OCI-M2 (cell line): ENCODE results near the gene STK17A.

Experiments used
- DNase-seq: peaks from one replicate; lab custom pipeline; 2025; ENCODE audit not compliant: unreplicated experiment; lab: John Stamatoyannopoulos, UW

Gene STK17A

DNA sequence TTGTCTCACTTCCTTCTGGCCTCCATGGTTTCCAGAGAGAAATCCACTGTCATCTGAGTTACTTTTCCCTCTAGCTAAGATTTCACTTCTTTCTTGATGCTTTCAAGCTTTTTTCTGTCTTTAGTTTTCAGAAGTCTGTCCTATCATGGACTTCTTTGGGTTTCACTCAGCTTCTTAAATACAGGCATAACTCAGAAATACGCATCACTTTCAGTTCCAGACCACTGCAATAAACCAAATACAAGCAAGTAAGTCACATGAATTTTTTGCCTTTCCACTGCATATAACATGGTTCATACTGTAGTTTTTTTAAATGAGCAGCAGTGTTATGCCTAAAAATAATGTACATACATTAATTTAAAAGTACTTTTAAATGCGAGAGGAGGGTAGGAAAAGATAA, 48.7 kb downstream of the STK17A start:
- no peak for DNase-seq

DNA sequence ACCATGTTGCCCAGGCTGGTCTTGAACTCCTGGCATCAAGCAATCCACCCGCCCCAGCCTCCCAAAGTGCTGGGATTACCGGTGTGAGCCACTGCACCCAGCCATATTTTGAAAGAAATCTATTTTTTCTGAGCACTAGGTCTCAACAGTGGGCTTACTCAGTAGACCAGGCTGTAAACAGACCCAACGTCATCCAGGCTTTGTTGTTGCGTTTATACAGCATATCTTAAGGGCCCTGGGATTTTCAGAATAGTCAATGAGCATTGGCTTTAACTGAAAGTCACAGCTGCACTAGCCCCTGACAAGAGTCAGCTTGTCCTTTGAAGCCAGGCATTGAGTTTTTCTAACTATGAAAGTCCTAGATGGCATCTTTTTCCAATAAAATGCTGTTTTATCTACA, 49.8 kb downstream of the STK17A start:
- no peak for DNase-seq

GRCh38 chr7:43634384-43634783, 51.5 kb downstream of the STK17A start:
- DNase-seq, result no peak

DNA sequence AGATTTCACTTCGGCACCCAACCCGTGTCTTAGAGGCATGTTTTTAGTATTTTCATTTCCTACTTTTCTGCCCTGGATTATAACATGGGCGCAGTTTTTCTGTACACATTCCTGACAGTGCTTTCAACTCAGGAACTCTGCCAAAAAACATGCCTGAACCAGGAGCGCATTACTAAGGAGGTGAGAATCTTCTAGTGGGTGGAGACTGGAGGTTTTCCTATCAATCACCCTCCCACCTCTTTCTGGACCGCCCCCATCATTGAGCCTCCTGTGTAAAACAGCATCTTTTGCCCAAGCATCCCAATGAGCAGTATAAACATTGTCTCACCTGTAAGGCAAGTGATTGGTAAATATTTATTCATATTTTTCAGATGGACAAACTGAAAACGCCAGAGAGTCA, 53.2 kb downstream of the STK17A start:
- no peak for DNase-seq

- no peak for DNase-seq
Observed at GRCh38 chr7:43637114-43637806, 54.4 kb downstream of the STK17A start.

DNA sequence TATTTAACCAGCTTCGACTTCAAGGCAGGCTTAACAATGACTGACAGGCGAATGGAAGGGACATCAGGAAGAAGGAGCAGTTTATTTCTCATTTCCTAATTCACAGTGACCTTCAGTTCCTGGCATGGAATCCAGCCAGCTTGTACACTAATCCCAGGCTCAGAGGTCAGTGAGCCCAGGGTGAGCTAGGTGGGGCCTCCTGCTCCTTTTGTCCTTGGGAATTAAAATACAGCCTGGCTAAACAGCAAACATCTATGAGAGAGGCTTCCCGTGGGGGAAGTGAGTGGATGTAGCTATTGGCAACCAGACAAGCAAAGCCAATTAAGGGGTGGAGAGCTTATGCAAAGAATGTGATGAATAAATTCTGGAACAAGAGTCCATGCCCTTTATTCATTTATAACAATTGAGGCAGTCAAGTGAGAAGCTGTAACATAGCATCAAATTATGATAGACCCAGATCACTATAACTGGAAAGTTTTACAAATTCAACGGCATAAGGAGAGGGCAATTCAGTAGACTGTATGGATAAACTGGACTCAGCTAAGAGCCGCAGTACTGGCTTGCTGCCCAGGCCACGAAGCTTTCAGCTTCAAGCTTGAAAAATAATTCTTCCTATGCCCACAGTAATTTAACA, 57.1 kb downstream of the STK17A start:
- no peak for DNase-seq

GRCh38 chr7:43640679-43641078, 57.8 kb downstream of the STK17A start:
- no peak for DNase-seq

DNA sequence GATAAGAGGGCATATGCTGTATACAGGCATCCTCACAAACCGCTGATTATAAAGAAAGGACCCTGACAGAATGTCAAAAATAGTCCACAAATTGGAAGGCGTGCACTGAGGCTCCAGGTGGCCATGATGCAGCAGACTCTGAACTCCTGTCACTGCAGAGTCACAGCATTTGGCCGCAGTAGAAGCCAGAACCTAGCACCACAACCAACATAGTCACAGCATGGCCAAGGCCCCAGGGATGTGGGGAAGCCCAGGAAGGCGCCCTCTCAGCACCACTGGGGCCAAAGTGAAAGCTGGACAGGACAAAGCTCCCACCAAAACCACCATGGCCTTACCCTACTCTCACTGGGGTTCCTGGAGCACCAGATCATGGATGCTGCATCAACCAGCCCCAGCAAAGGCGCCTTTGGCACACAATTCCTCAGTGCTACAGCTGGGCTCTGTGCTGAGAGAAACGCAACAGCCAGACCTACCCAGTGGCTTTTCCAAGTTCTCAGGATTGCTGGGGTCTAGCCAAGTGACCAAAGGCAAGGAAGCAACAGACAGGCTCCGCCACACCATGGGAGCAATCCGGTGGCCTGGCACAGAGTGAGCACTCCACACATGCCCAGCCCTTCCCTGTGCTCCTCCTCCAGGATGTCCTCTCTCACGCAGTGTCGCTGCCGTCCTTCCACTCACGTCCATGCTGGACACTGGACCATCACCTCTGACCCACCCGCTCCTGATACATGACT, 60.2 kb downstream of the STK17A start:
- DNase-seq, result no peak

DNA sequence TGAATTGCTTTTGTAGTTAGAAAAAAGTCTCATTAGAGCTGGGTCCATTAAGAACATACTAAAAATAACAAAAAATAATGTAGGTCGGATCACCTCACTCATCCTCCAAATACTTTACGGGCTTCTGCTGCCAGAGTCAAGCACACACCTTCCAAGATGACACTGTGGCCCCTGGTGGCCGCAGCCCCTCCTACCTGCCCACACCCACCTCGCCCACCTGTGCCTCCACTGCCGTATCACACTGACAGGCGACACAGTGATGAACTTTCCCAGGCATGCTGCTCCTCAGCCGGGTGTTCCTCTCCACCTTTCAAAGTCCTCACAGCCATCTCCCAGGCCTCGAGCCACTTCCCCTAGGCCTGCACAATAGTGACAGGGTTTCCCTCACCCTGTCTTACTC, 60.9 kb downstream of the STK17A start:
- DNase-seq, result no peak

DNA sequence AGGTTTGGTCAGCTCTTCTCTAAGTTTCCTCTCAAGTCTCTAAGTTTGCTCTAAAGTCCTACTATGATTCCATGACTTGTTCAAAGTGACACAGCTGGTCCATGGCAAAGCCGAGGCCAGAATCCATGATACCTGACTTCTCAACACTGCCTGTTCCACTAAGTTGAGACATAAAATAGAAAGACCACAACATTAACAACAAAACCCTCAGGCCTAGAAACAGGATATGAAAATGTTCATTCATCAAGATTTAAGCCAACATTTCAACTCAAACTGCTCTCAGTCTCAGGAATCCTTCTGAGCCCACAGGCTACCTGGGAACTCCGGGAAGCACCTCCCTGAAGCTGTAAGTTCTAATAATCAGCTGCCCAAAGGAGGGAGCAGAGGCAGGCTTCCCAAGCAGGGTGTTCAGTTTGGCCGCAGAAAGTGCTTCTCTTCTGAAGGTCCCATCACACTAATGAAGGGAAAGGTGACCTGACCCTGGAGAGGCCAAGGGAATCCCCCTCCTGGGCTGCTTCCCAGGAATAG, 62.9 kb downstream of the STK17A start:
- DNase-seq, result no peak

GRCh38 chr7:43646603-43647338, 63.9 kb downstream of the STK17A start:
- DNase-seq, result no peak

GRCh38 chr7:43647339-43647672, 64.4 kb downstream of the STK17A start:
- DNase-seq, result no peak

- no peak for DNase-seq
Observed at GRCh38 chr7:43647673-43648472, 65.0 kb downstream of the STK17A start.

DNA sequence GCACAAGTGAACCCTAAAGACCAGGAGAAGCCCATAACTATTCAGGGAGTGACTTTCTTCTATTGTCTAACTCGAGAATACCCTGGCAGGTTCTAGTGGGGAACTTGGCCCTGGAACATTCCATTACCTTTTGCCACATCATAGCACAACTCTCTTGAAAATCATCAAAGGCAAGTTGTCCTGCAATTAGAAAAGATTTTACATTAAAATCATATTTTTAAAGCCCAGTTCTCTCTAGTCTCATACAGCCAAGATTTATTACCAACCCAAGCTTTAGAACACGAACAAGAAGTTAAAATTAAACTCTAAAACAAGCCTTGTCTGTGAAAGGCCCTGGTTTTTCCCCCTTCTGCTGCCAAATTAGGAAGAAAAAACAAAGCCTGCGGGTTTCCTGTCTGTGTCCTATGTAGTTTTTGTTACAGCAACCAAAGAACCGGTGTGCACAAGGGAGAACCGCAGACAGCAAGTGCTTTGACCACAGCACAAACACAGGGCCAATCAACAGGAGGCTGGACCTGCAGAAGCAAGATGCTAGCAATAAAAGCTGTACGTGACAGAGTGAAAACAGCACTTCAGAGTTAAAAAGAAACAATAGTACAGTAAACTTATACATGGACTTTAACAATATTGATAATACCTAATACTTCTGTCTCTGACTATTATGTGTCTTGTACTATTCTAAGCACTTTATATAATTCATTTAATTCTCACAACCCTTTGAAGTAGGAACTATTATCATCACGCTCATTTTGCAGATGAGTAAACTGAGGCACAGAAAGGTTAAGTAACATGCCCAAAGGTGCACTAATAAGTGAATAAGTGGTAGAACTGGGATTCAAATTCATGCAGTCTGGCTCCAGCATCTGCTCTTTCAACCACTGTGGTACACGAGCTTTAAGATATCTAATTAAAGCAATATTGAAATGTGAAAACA, 65.8 kb downstream of the STK17A start:
- DNase-seq, result no peak

- no peak for DNase-seq
Observed at GRCh38 chr7:43649755-43650274, 66.9 kb downstream of the STK17A start.

DNA sequence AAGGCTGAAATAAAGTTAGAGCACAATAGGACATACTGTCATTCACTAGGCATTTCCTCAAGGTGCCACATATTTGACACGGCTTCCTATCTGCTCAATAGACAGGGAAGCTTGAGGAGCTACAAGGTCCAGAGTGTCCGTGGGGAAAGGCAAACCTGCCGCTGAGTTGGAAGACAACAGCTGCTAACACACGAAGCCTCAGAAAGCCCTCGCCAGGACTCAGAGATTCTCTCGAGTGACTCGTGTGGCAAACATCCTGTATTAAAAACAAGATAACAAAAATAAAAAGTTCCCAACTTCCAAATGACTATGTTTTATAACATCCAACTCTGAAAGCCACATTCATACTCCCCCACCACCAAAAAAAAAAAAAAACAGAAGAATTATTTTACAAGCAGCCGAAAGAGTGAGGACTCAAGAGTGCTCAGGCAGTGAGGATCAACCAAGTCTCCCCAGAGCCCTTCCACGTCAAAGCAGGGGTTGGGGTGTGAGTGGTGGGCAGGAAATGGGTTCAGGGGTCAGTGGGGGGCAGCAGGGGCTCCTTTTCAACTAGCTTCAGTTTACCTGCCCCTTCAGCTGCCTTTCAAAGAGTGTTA, 67.6 kb downstream of the STK17A start:
- no peak for DNase-seq

- DNase-seq, result no peak
Observed at GRCh38 chr7:43652364-43652763, 69.5 kb downstream of the STK17A start.

- DNase-seq, result no peak
Observed at GRCh38 chr7:43653466-43653865, 70.6 kb downstream of the STK17A start.
